Stimulated activated CD8-positive, alpha-beta memory T cell treated with anti-CD3 and anti-CD28 coated beads, Interleukin-15, amount 100 ng/mL, for 24 hours (primary cell): ENCODE data around the gene FAM107B.

ENCODE experiments used
- DNase-seq: peaks from one replicate; pipeline ENCODE4 v3.0.0-alpha.2; 2020; ENCODE audit warnings: low read depth

The FAM107B gene

GRCh38 chr10:14578060-14578952 is 196.4 kb downstream of the FAM107B start:
- no peak for DNase-seq

GRCh38 chr10:14574885-14575284 is 199.8 kb downstream of the FAM107B start:
- no peak for DNase-seq

DNA sequence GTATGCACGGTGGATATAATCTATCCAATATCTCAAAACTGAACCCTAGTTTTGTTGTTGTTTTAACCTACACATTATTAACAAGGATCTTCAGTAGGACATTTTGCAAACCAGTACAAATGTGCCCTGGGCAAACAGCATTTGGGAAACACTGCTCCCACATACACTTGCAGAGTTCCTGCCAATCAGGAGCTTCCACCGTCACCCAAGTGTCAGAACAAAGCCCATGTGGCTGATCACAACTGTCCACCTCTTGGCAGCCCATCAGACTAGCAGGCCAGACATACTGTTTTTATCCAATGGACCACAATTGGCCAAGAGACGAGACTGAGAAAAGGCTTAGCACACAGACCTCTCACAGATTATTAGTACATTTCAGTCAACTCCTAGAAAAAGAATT is 200.4 kb downstream of the FAM107B start:
- DNase-seq = no peak

DNA sequence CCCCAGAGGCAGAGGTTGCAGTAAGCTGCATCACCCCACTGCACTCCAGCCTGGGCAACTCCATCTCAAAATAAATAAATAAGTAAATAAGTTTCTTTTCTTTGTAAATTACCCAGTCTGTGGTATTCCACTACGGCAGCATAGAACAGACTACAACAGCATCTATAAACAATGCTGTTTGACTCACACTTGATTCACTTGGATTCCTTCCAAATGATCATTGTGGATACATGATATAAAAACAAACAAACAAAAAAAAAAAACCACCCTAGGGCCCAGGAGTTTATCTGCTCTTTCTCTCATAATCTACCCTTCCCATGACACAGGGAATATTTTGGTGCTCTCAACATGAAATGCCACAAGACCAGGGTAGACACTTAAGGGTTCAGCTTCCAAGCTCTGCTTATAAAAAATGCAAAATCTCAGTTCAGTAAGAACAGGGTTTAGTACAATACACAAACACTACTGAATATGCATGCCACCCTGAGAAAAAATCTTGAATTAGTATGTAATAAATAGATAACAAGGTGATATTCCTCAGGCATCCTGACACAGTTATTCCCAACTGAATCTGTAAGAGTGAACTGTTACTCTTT is 200.9 kb downstream of the FAM107B start:
- DNase-seq = no peak

DNA sequence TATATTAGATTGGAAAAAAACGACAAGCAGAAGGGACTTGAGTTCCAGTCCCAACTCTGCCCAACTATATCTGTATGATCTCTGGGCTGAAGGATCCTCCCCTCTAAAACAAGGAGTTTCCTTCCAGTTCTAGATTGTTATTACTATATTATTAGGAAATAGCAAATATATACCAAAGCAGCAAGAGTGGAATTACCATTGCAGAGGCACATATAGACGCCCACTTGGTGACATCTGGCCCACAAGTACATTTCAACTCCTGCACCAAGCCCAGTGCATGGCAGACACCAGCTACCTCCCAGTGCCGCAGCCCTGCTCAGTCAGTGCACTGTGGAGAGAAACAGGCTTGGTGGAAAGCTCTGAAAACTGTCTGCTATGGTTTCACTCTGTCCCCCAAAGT is 201.9 kb downstream of the FAM107B start:
- no peak for DNase-seq

DNA sequence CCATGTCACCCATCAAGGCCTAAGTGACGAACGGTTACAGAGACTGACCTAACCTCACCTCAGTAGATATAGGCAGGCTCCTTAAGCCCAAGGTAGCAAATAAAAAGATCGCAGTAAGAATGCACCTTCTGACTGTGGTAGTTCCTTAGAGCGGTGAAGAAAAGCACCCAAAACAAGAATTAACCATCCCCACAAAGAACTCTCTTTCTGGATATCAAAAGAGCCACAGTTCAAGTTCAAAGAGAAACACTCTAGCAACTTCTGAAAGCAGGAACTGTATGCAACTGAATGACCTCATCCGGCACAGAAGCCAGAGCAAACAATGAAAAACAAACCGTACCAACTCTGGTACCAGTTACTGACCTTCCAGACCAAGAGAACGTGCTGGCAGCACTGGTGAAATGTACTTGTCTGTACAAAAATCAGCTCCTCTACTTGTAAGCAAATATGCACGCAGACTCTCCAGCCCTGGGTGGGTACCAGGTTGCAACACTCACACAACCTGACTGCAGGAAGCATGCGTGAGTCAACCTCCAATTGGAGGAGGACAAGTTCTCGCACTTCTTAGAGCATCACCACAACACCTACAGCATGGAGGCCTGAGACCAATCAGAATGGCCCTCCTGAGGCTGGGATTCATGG is 202.7 kb downstream of the FAM107B start:
- no peak for DNase-seq

DNA sequence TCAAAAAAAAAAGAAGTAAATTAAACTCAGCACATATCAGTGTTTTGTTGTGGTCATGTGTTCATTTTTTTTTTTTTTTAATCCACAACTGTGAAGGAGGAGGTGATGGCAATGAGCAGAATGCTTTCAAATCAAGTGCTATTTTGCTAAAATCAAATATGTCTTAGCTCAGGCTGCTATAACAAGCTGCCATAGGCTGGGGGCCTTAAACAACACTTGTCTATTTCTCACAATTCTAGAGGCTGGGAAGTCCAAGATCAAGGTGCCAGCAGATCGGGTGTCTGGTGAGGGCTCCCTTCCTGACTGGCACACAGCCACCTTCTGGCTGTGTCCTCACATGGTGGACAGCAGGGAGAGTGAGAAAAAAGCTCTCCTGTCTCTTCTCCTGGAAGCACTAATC is 203.9 kb downstream of the FAM107B start:
- no peak for DNase-seq

DNA sequence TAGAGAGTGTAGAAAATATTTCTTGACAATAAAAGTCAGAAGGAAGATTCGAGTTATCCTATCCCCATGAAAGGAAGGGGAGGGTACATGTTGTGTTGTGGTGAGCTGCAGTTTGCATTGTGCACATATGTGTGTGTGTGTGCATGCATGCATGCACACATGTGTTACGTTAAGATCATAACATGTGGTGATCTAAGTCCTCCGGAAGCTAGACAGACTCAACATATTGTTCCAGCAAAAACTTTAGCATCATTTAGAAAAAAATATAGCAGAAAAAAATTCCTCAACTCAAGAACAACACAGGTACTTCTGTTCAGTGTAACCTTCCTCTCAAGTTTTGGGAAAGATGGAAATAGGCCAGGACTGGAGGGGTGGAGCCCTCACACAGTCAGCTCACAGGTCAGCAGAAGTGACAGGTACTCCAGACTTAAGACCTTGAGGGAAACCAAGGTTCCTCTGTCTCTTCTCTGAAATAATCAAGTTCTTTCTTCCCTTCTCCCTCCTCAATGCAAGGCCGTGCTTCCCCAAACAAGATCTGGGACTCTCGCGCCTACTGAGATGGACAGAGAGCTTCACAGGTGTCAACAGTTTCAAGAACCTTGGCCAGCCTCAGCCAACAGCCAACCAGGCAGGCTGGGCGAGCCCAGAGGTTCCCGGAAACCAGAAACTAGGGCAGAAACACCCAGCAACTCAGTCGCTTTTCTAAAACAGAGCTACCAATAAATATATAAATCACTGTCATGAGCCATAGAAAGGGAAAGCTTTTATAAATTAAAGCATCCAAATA is 205.2 kb downstream of the FAM107B start:
- DNase-seq = no peak

DNA sequence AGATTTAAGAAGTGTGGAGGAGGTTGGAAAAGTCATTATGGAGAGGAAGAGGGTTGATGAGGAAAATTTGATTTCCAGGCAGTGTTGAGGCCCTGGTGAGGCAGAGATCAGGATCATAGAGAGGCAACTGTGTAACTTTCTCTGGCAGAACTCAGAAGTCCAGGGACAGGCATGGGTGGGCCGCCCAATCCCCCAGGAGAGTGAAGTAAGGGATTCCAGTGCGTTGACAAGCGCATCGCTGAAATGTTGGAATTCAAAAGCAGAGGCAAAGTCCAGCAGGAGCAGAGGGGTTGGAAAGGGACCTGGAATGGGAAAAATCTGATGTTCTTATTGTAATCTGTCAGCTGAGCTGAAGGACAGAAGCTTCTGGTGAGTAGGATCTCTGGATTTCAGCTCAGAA is 207.3 kb downstream of the FAM107B start:
- DNase-seq = no peak

GRCh38 chr10:14566498-14566897 is 208.2 kb downstream of the FAM107B start:
- no peak for DNase-seq

GRCh38 chr10:14565199-14565598 is 209.5 kb downstream of the FAM107B start:
- DNase-seq = no peak

DNA sequence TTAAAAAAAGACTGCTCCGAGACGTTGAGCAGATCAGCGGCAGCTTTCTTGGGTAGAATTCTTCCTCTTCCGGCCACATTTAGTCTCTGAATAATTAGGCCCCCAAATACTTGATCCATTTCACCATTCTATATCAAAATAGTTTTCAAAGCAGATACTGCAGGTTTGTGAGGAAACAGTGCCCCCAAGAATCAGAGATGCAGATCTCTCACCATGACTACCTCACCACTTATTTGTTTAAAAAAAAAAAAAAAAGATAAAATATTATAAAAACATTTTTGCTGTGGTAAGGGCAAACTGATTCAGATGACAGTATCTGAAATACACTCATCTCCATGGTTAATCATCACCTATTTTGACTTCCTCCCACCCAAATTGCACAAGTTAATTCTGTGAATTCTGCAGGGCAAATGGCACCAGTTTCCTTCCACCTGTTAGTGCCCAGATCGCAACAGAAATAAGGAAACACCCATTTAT is 210.4 kb downstream of the FAM107B start:
- DNase-seq = no peak

DNA sequence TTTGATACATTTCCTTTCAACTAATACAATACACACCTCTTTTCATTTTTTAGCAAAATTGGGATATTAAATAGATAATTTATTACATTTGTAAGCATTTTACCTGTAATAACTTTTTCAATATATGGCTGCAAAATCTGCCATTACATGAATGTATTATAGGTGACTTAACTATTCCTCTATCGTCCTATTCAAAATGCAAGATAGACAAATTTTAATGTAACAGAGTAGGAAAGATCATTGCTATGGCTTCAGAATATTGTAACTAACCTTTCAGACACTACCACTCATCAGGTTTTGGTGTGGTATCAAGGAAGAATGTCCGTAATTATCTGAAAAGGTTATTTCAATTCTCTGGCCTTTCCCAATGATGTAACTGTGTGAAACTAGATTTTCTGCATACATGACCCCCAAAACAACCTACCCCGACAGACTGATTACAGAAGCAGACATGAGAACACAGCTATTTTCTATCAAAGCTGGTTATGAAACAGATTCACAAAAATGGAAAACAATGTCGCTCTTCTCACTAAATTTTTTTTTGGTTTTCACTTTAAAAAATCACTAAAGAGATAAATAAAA is 211.2 kb downstream of the FAM107B start:
- DNase-seq = no peak

- DNase-seq = no peak
Measured at GRCh38 chr10:14563076-14563336, 211.7 kb downstream of the FAM107B start.

GRCh38 chr10:14562218-14563075 is 212.2 kb downstream of the FAM107B start:
- DNase-seq = no peak

DNA sequence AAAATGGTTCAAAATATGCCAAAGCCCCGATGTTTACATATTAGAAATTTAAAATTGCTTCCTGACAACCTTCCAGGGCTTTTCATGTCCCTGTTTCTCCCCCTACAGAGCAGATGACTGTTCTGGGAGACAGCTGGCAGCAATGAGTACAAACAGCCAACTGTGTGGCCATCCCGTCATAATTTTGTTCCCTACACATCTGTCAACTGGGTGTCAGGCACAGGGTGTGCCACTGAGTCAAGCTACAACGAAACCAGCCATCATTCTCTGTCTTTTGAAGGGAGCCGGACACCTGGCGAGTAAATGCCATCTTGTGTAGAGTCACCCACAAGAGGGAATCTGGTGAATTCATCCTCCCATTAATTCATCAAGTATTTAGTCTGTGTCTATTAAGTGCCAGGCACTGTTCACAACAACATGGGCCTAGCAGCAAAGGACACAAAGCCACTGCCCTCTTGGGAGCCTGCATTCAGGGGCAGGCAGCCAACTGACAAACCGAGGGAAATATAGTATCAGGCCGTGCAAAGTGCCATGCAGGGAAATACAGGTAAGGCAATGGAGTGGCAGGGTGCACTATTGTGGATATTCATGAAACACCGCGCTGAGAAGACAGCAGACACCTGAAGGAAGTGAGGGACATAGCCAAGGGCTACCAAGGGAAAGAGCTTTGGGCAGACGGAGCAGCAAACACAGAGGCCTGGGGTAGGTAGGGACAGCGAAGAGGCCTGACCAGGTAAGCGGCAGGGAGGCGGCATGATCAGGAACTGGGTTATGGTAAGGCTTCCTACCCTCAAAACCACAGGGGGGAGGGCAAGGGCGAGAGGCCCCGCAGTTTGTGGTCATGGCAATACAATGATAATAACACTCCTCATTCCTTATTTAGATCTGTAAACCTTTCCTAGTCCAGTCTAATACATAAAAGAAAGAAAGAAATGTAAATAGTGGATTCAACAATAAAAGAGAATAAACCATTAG is 213.6 kb downstream of the FAM107B start:
- no peak for DNase-seq

DNA sequence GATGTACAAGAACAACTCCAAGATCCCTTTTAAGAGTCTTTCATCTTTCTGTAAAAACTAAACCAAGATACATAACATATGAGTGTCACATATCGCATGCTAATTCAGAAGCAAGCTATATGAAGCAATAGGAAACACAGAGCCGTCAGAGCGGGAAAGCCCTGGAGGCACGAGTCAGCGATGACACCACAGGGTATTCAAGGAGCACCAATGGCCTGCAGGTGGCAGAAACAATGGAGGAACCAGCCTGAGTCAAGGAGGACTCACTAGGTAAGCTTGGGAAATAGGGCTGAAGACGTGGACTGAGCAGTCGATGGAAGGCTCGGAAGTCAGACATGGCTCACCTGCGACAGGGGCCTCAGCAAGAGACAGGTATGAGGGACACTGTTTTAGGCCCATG is 214.4 kb downstream of the FAM107B start:
- no peak for DNase-seq

DNA sequence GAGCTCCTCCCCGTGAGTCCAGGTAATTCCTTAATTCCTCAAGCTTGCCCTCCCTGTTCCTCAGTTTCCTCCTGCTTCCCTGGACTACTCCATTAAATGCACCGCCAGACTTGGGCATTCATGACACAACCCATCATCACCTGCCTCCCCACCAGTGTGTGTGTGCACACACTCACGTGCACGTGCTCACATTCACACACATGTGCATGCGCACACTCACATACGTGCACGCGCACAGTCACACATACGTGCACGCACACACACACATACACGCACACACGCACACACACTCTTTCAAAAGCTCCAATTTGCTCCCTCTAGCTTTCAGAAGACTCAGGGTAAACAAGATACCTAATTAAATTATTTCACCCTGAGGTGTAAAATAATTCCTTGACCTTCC is 216.7 kb downstream of the FAM107B start:
- DNase-seq = no peak

GRCh38 chr10:14557567-14557966 is 217.1 kb downstream of the FAM107B start:
- no peak for DNase-seq
